ENCODE results near the gene STARD4.

DNA sequence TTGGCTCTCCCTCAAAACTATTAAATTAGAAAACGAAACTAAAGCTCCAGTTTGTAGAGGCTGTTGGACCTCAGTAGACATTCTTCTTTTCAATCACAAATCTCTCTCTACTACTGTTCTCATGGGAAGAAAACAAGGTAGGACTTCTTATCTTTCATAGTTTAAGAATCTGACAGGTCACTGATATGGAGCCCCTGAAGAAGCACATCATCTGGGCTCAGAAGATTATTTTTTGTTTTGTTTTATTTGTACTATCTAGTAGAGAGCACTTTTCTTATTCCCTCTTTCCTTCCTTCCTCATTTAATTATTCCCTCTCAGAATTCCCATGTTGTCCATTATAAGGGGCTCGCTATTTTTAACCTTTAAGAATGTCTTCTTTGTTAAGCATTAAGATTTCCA, 26.3 kb downstream of the STARD4 start:
- TF ChIP-seq, protein P1, sequence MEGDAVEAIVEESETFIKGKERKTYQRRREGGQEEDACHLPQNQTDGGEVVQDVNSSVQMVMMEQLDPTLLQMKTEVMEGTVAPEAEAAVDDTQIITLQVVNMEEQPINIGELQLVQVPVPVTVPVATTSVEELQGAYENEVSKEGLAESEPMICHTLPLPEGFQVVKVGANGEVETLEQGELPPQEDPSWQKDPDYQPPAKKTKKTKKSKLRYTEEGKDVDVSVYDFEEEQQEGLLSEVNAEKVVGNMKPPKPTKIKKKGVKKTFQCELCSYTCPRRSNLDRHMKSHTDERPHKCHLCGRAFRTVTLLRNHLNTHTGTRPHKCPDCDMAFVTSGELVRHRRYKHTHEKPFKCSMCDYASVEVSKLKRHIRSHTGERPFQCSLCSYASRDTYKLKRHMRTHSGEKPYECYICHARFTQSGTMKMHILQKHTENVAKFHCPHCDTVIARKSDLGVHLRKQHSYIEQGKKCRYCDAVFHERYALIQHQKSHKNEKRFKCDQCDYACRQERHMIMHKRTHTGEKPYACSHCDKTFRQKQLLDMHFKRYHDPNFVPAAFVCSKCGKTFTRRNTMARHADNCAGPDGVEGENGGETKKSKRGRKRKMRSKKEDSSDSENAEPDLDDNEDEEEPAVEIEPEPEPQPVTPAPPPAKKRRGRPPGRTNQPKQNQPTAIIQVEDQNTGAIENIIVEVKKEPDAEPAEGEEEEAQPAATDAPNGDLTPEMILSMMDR (CRISPR knock-in tag; IDR thresholded peaks at IDR 0.05): no peak
- no peak for TF ChIP-seq EZH2 (conservative IDR thresholded peaks at IDR 0.05; ENCODE audit: low read depth, low read length)
- no peak for TF ChIP-seq POLR2A (IDR thresholded peaks at IDR 0.05; ENCODE audit: insufficient read depth in 1 of 2, low read depth in 2 of 2, low read length in 2 of 2)
- TF ChIP-seq ZFP62 (CRISPR knock-in tag; IDR thresholded peaks at IDR 0.05): no peak
- no peak for TF ChIP-seq ZNF296 (CRISPR knock-in tag; conservative IDR thresholded peaks at IDR 0.05)
- TF ChIP-seq SNAI1 (CRISPR knock-in tag; IDR thresholded peaks at IDR 0.05; ENCODE audit: borderline replicate concordance): no peak
- no peak for TF ChIP-seq SUZ12 (IDR thresholded peaks at IDR 0.05; ENCODE audit: low read depth, low read length)
- no peak for TF ChIP-seq SALL1 (CRISPR knock-in tag; IDR thresholded peaks at IDR 0.05)
- TF ChIP-seq, protein P2, sequence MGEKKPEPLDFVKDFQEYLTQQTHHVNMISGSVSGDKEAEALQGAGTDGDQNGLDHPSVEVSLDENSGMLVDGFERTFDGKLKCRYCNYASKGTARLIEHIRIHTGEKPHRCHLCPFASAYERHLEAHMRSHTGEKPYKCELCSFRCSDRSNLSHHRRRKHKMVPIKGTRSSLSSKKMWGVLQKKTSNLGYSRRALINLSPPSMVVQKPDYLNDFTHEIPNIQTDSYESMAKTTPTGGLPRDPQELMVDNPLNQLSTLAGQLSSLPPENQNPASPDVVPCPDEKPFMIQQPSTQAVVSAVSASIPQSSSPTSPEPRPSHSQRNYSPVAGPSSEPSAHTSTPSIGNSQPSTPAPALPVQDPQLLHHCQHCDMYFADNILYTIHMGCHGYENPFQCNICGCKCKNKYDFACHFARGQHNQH (CRISPR knock-in tag; IDR thresholded peaks at IDR 0.05): no peak
- TF ChIP-seq SIN3B (IDR thresholded peaks at IDR 0.05; ENCODE audit: low read length): no peak
- TF ChIP-seq KDM1A (CRISPR knock-in tag; IDR thresholded peaks at IDR 0.05): no peak
- TF ChIP-seq HDAC6 (IDR thresholded peaks at IDR 0.05; ENCODE audit: low read depth, low read length): no peak
- no peak for TF ChIP-seq ZFP36 (IDR thresholded peaks at IDR 0.05; ENCODE audit: borderline replicate concordance, low read depth, low read length, partially characterized antibody)
